HG03103 (cell line): ENCODE results near the gene CD300LF.

Experiments
- ATAC-seq: cut with Tn5 transposase; IDR thresholded peaks from one replicate; pipeline ENCODE4 v1.9.1; 2021; ENCODE audit warnings: low read depth; ENCODE audit not compliant: unreplicated experiment

Gene CD300LF

DNA sequence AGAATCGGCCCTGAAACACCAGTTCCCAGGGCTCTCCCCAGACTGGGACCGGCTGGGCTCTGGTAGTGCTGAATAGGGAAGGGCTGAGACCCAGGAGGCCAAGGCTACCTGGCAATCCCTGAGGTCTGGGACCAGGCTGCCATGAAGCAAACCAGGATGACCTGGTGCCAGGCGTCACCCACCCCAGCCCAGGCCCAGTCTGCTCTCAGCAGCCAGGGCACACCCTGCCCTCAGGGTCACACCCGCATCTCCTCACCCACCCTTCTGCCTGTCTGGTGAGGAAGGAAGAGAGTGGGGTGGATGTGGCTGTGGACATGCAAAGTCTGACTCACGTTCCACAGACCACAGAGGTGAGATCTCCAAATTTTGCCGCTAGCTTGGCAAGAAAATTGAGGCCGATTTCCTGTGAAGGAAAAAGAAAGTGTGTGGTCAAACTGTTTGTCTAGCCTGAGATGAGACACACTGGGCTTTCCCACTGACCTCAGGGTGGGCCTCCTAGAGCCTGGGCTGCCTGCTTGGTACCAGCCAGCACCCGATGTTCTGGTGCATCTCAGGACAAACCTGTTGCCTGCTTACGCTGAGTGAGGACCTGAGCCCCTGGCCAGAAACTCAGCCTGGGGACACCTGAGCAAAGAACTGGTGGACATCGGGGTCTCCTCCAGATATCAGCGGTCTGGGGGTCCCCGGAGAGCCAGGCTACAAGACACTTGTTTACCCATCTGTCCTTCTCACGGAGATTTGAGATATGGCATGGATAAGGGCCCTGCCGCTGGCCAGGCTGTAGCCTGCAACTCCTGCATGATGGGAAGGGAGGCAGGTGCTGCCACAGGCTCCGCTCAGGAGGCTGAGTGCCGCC lies 18.0 kb upstream of the CD300LF start:
- no peak for ATAC-seq

- no peak for ATAC-seq
Measured at GRCh38 chr17:74729866-74730265, 17.1 kb upstream of the CD300LF start.

DNA sequence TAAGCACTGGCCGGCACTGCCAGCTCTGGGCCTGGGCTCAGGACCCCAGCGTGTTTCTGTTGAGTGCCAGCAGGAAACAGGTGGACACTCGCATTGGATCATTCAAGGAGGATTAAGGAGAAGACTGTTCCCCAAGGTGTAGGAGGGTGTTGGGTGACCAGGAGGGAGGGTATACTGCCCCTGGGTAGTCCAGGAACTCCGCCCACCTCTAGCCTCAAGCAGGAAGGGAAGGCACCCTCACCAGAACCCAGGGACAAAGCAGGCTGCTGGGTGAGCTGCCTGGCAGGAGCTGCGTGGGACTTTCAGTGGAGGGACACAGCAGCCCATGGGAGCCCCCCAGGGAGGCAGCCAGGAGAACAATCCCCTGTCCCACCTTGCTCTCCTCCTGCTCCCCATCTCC lies 16.6 kb upstream of the CD300LF start:
- ATAC-seq, result no peak

DNA sequence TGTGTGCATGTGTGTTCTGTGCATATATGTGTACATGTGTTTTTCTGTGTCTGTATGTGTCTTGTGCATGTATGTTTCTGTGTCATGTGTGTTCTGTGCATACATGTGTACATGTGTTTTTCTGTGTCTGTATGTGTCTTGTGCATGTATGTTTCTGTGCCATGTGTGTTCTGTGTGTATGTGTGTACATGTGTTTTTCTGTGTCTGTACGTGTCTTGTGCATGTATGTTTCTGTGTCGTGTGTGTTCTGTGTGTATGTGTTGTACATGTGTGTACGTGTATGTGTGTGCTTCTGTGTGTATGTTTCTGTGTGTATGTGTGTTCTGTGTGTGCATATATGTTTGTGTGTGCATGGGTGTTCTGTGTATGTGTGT lies 16.0 kb upstream of the CD300LF start:
- ATAC-seq, result no peak

DNA sequence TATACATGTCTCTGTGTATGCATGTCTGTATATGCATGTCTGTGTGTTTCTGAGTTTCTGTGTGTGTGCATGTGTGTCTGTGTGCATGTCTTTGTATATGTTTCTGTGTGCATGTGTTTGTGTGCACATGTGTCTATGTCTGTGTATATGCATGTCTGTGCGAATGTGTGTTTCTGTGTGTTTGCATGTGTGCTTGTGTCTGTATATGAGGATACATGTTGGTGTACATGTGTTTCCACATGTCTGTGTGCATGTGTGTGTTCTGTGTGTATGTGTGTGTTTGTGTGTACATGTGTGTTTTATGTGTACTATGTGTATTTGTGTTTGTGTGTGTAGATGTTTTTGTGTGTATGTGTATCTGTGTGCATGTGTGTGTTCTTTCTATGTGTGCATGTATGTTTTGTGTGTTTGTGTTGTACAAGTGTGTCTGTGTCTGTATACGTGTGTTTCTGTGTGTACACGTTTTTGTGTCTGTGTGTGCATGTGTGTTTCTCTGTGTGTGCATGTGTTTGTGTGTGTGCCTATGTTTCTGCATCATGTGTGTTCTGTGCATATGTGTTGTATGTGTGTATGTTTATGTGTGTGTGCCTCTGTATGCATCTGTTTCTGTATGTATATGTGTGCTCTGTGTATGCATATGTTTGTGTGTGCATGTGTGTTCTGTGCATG lies 15.4 kb upstream of the CD300LF start:
- no peak for ATAC-seq

GRCh38 chr17:74725111-74725510 lies 12.4 kb upstream of the CD300LF start:
- no peak for ATAC-seq

- ATAC-seq, result no peak
Measured at GRCh38 chr17:74723891-74724290, 11.2 kb upstream of the CD300LF start.

GRCh38 chr17:74722782-74723181 lies 10.1 kb upstream of the CD300LF start:
- ATAC-seq, result no peak

DNA sequence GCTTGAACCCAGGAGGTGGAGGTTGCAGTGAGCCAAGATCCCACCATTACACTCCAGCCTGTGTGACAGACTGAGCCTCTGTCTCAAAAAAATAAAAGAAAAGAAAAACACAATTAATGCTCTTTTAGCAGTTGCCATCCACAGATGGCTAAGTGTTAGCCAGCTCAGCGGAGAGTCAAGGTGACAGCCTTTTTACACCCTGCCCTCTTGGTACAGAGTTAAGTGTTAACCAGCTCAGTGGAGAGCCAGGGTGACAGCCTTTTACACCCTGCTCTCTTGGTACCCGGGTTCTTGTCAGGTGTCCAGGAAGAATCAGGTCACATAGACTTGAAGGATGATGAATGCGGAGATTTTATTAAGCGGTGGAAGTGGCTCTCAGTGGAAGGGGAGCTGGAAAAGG lies 7.8 kb upstream of the CD300LF start:
- no peak for ATAC-seq

DNA sequence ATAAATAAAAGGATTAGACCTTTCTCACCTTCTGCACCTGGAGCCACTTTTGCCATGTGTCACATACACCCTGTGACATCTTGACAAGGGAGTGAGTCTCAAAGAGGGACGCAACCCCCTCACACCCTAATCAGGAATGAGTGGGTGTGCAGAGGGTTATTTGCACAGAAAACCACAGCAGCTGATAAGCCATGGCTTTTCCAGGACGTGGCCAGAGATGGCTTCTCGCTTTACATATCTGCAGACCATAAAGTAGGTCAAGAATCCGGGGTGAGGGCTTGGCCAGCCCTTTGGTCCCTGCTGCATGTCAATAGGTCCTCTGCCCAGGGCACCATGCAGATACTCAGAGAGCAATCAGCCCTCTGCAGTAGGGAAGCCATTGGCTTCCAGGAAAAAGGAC lies 2.4 kb upstream of the CD300LF start:
- no peak for ATAC-seq

GRCh38 chr17:74713171-74713755 lies 540 bp upstream of the CD300LF start:
- no peak for ATAC-seq

DNA sequence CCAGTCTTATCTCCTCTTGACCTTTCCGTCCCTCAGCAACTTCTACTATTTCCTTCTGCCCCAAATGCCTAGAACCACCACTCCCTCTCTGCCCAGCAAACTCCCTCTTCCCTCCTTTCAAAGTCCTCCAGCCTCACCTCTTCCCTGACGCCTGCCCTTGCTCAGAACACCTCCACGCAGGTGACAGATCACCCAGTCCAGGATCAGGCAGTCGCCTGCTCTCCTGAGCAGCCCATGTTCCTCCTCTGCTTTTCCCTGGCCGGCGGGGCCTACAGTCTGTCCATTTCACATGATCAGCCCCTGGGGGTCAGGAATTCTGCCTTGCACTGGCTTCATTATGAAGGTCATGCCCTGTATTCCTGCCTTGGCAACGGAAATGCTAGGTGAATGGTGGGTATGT lies 422 bp downstream of the CD300LF start:
- ATAC-seq, result no peak

DNA sequence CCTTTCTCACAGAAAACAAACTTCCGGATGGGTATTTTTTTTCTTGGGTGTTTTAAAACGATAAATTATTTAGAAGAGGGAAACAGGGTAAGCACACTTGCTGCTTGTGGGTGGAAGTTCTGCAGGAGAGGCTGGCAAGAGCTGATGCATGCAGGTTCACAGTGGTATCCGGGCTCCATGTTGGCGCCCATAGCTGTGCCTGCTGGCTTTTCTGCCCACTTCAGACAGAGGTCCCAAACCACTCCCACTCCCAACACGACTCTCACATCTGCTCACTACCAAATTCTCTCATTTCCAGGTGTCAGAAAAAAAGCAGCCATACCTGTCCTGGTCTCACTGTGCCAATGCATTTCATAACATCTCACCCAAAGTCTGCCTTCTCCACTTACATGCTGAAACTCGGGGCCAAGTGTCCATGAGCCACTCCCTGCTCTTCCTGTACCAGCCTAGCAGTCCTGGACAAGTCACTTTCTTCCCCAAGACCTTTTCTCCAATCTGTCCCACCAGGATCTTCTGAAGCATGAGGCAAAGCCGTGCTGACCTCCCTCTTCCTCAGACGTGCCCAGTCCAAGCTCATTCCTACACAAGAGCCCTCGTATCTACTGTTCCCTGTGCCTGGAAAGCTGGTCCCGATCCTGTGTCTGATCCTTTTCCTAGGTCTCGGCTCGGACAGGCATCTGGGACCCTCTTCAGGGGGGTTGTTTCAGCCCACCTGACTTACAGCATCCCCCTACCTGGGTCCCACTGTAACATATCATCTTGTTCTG lies 1.5 kb downstream of the CD300LF start:
- no peak for ATAC-seq

DNA sequence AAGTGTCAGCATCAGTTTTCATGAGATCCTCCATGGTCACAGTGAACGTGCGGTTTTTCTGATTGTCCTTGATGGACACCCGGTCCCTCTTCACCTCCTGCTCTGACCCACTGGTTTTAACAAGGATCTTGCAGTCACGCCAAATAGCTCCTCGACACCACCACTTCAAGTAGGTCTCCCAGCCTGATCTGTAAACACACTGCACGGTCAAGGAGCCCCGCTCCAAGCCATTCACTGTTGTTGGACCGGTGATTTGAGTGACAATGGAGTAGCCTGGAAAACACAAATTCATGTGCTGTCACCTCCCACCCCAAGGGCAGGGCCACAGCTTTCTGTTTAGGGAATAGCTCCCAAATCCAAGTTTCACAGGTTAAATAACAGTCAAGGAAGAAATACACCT lies 8.2 kb downstream of the CD300LF start:
- ATAC-seq, result no peak

GRCh38 chr17:74703311-74703710 lies 9.4 kb downstream of the CD300LF start:
- no peak for ATAC-seq

DNA sequence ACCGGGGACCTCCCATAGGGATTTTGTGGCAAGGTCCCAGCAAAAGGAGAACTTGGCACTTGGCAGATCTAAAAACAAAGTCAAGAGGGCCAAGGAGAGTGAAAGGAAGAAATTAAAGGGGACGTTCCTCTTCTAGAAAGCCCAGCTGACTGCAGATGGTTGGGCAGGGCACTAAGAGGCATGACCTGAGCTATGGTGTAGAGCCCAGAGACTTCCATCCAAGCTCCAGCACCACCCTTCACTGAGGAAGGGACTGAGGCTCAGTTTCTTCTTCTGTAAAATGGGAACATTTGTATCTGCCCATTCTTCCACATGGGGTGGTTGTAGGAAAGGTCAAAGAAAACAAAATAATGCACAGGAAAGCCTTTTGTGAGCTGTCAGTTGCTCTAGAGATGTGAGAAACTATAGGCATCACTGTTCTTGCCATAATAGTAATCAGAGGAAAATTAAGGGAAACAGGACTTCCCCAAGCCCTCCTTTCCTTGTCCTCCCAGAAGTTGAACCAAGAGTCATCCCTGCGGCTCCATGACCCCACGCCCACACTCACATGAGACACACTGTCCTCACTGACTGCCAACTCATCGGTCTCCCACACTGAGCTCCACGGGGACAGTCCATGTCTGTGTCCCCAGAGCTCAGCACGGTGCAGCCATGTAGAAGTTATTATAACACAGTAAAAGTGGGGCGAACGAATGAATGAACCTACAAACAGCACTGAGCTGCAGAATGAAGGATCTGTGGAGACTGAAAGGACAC lies 10.4 kb downstream of the CD300LF start:
- no peak for ATAC-seq

- no peak for ATAC-seq
Measured at GRCh38 chr17:74699236-74699635, 13.5 kb downstream of the CD300LF start.

DNA sequence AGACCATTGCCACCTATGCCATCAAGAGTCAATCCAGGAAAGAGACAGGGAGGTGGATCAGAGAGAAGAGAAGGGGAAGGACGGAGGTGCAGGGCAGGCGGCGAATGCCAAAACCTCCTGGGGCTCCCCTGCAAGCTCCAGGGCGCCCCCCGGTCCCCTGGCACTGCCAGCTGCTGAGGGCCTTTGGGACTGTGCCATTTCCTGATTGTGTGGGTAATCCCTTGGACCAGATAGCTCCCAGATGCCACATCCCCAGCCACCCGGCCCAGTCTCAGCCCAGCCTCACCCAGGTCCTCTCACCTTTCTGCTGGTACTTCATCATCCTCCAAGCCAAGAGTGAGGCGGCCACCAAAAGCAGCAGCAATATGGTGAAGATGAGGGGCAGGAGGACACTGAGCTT lies 14.7 kb downstream of the CD300LF start:
- ATAC-seq, result no peak

- no peak for ATAC-seq
Measured at GRCh38 chr17:74697515-74697914, 15.2 kb downstream of the CD300LF start.

- ATAC-seq, result no peak
Measured at GRCh38 chr17:74695629-74696028, 17.1 kb downstream of the CD300LF start.
